ENCODE data around the gene ZNF618. TPM values are rescaled to one million over a fixed set of nuclear protein-coding genes. Genes with fewer than 3 reads are reported as not detected.

The ZNF618 gene
- total RNA-seq, 1 experiment from 2014 or later = 1.8 TPM

DNA sequence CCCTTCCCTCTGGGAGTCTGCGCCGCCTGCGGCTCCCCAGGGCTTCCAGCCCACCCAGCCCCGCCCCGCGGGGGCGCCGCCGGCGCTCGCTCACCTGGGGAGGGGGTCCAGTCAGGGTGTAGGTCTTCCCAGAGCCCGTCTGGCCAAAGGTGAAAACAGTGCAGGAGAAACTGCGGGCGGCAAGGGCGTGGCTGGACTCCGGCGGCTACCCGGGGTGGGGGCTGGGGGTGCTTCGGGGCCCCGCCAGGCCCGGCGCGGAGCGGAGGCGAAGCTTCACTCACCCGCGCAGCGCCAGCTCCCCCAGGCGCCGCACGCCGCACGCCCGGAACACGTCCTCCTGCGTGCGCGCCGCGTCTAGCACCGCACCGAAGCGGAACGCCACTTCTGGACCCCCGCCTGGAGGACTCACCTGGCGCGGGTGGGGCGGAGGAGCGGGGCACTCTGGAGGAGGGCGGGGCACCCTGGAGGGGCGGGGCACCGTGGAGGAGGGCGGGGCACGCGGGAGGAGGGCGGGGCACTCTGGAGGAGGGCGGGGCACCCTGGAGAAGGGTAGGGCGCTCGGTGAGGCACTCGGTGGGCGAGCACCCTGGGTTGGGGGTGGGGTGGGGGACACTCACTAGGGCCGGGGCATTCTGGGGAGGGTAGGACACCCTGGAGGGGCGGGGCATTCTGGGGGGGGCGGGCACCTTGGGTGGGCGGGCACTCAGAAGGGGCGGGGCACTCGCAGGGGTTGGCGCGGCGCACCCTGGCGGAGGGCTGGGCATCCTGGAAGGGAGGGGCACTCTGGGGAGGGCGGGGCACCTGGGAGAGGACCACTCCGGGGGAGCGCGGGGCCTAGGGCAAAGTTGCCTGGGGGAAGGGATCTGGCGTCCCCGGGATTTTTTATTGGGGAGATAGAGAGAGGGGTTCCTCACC lies 222.2 kb downstream of the ZNF618 start:
- ChIA-PET CTCF (no interaction called here), POLR2A (no interaction called here)
- TF ChIP-seq TCF7L2 (IDR thresholded peaks at IDR 0.05; ENCODE audit: low read depth, low read length) (no peak), POLR2AphosphoS5 (IDR thresholded peaks at IDR 0.05; ENCODE audit: low read depth, low read length) (no peak)
- TF ChIP-seq, protein P1, sequence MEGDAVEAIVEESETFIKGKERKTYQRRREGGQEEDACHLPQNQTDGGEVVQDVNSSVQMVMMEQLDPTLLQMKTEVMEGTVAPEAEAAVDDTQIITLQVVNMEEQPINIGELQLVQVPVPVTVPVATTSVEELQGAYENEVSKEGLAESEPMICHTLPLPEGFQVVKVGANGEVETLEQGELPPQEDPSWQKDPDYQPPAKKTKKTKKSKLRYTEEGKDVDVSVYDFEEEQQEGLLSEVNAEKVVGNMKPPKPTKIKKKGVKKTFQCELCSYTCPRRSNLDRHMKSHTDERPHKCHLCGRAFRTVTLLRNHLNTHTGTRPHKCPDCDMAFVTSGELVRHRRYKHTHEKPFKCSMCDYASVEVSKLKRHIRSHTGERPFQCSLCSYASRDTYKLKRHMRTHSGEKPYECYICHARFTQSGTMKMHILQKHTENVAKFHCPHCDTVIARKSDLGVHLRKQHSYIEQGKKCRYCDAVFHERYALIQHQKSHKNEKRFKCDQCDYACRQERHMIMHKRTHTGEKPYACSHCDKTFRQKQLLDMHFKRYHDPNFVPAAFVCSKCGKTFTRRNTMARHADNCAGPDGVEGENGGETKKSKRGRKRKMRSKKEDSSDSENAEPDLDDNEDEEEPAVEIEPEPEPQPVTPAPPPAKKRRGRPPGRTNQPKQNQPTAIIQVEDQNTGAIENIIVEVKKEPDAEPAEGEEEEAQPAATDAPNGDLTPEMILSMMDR (IDR thresholded peaks at IDR 0.05) = 0 out of 2 replicates have a peak, but pooled peaks have one; percentile 13
- H3K9me3 ChIP-seq (ENCODE audit: control insufficient read depth, insufficient read depth, low read depth, low read length) = no peaks in the 10 kb centered on the region
- no peak overlapping the region for H3K27ac ChIP-seq (ENCODE audit: low read length)
- H3K4me1 ChIP-seq (ENCODE audit: control insufficient read depth, insufficient read depth, low read length) = no peaks in the 10 kb centered on the region
- BruUV-seq (replicated peaks) = no TSS peak
- peak overlapping the region; percentile 36 to 46 for H3K4me3 ChIP-seq (ENCODE audit: low read depth in 2 of 2, low read length in 2 of 2)
- H3K36me3 ChIP-seq (ENCODE audit: control insufficient read depth, insufficient read depth, low read length) = no peaks in the 10 kb centered on the region
- ATAC-seq (peak; percentile 75), DNase-seq (ENCODE audit: low read depth, low spot score) (no peak)
- no peaks in the 10 kb centered on the region for H3K27me3 ChIP-seq (ENCODE audit: control insufficient read depth, insufficient read depth, low read length)
- intact Hi-C loops (cut with micrococcal nuclease; ENCODE audit: unreplicated experiment) (no loop called here), in situ Hi-C loops (cut with HindIII; ENCODE audit: low pct_unique_long_range_greater_than_20kb, low sequenced_read_pairs) (no loop called here)

DNA sequence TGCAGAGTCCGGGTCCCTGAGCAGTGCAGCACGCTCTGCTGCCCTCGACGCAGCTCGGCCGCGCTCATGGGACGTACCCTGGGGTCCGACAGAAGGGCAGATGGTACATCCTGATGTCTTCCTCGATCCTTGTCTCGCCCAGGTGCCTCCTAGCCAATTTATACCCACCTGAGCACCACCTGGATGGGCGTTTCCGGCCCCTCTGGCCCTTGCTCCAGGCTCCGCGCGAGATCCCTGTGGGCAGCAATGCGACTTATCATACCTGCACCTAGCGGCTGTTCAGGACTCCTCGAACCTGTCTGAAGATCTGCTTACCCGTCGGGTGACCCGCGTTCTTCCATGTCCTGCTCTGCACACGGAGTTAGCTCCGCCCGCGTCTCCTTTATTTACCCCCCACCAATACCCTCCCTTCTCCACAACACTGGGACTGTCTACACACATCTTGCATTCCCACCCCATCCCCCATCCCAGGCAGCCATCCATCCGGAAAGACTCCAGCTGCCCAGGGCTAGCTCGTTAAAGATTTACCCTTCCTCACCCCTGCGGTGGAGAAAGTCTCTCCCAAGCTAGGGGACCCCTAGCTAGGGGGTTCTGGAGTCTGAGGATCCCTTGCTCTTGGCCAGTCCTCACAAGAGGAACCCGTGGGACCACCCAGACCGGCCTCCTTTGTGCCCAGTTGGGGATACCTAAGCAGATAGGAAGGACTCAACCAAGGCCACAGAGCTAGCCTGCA lies 223.0 kb downstream of the ZNF618 start, which contains the start of gene KIF12:
Gene KIF12, minus strand, starts transcription at position 357 of the 733 bp plus-strand sequence. Its CDS starts 16 bp downstream, at position 341.
- Histone ChIP-seq H3K27me3 (ENCODE audit: control insufficient read depth, insufficient read depth, low read length) (no peaks in the 10 kb centered on the region; the same call in 1 of the 2 replicates), H3K9me3 (ENCODE audit: control insufficient read depth, insufficient read depth, low read depth, low read length) (no peaks in the 10 kb centered on the region), H3K4me1 (ENCODE audit: control insufficient read depth, insufficient read depth, low read length) (no peaks in the 10 kb centered on the region), H3K36me3 (ENCODE audit: control insufficient read depth, insufficient read depth, low read length) (no peaks in the 10 kb centered on the region), H3K4me3 (ENCODE audit: low read depth in 2 of 2, low read length in 2 of 2) (peak within 1 kb of the TSS; percentile 36 to 46), H3K27ac (ENCODE audit: low read length) (no peak within 1 kb of the TSS)
- ChIA-PET CTCF (interaction anchor here (0.6 to 0.9 kb wide), 2 partner anchors 17 to 612 kb away, joined by 3 to 7 read pairs; no protein-coding TSS in a partner anchor), POLR2A (no interaction called here)
- intact Hi-C loops (cut with micrococcal nuclease; ENCODE audit: unreplicated experiment) = no loop called here
- ATAC-seq = peak; percentile 36
- TF ChIP-seq SIN3A (IDR thresholded peaks at IDR 0.05; ENCODE audit: borderline replicate concordance, insufficient read depth, low read depth, low read length) (no peak), TCF7L2 (IDR thresholded peaks at IDR 0.05; ENCODE audit: low read depth, low read length) (no peak), POLR2AphosphoS5 (IDR thresholded peaks at IDR 0.05; ENCODE audit: low read depth, low read length) (no peak)
- TF ChIP-seq, protein P2, sequence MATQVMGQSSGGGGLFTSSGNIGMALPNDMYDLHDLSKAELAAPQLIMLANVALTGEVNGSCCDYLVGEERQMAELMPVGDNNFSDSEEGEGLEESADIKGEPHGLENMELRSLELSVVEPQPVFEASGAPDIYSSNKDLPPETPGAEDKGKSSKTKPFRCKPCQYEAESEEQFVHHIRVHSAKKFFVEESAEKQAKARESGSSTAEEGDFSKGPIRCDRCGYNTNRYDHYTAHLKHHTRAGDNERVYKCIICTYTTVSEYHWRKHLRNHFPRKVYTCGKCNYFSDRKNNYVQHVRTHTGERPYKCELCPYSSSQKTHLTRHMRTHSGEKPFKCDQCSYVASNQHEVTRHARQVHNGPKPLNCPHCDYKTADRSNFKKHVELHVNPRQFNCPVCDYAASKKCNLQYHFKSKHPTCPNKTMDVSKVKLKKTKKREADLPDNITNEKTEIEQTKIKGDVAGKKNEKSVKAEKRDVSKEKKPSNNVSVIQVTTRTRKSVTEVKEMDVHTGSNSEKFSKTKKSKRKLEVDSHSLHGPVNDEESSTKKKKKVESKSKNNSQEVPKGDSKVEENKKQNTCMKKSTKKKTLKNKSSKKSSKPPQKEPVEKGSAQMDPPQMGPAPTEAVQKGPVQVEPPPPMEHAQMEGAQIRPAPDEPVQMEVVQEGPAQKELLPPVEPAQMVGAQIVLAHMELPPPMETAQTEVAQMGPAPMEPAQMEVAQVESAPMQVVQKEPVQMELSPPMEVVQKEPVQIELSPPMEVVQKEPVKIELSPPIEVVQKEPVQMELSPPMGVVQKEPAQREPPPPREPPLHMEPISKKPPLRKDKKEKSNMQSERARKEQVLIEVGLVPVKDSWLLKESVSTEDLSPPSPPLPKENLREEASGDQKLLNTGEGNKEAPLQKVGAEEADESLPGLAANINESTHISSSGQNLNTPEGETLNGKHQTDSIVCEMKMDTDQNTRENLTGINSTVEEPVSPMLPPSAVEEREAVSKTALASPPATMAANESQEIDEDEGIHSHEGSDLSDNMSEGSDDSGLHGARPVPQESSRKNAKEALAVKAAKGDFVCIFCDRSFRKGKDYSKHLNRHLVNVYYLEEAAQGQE (IDR thresholded peaks at IDR 0.05; ENCODE audit: insufficient read depth in 1 of 2, low read depth in 2 of 2, low read length in 1 of 2) = no peak
- TF ChIP-seq, protein P1 (IDR thresholded peaks at IDR 0.05) = no peak
- in situ Hi-C loops (cut with HindIII; ENCODE audit: low pct_unique_long_range_greater_than_20kb, low sequenced_read_pairs) = no loop called here
- no TSS peak for BruUV-seq (replicated peaks)
- DNase-seq (ENCODE audit: low read depth, low spot score) = no peak

Data from Panc1 (cell line).